GM21526 (cell line): ENCODE measurements around the gene KLHL8.

Experiments used
- ATAC-seq: cut with Tn5 transposase; IDR thresholded peaks from one replicate; pipeline ENCODE4 v1.9.1; 2021; ENCODE audit warnings: moderate library complexity; ENCODE audit not compliant: unreplicated experiment, low FRiP score

The KLHL8 gene

GRCh38 chr4:87128006-87128705 lies 92.3 kb downstream of the KLHL8 start:
- ATAC-seq = no peak

GRCh38 chr4:87126056-87126455 lies 94.4 kb downstream of the KLHL8 start:
- ATAC-seq = no peak

DNA sequence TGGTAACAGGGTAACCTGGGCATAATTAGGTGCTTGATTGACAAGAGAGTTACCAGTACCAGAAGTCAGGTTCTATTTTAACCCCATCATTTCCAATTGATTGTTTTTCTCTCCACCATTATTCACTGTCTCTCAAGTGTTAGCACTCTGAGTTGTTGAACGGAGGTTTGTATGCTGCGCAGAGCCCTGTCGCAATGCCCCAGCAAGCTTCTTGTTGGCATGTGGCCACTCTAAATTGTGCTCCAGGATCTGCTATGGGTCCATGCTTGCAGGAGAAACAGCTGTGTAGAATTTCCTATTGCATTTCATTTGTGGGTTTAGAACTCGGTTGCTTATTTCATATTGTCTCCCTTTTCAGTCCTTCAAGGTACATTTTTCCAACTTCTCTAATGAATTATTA lies 98.2 kb downstream of the KLHL8 start:
- ATAC-seq = no peak

DNA sequence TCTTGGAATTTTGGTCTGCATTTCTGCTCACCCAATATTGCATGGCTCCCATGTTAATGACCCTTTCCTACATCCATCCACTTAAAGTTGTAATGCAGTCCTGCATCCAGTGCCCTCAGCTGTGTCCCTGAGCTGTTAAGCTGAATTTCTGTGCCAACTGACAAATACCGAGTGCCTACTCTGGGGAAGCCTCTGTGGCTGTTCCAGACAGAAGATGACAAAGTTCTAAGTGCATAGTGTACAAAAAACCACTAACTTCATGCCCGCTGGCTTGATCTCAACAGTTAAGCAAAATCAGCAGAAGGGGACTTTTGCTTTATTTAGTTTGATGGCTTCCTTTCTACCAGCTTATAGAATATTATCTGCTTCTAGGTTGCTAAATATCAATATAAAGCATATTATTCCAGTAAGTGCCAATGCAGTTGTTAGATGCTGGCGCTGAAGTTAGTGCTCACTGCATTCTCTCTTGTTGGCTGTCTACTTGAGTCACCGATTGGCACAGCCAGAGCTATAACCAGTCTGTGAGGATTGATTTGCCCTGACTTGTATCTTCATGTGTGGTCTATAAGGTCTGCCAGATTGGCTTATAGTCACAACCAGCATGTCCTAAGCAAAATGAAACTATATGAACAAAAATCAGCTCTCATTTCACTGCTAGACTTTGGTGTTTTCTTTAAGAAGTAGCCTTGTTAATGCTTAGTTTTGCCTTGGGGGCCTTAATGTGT lies 98.9 kb downstream of the KLHL8 start:
- ATAC-seq = no peak

DNA sequence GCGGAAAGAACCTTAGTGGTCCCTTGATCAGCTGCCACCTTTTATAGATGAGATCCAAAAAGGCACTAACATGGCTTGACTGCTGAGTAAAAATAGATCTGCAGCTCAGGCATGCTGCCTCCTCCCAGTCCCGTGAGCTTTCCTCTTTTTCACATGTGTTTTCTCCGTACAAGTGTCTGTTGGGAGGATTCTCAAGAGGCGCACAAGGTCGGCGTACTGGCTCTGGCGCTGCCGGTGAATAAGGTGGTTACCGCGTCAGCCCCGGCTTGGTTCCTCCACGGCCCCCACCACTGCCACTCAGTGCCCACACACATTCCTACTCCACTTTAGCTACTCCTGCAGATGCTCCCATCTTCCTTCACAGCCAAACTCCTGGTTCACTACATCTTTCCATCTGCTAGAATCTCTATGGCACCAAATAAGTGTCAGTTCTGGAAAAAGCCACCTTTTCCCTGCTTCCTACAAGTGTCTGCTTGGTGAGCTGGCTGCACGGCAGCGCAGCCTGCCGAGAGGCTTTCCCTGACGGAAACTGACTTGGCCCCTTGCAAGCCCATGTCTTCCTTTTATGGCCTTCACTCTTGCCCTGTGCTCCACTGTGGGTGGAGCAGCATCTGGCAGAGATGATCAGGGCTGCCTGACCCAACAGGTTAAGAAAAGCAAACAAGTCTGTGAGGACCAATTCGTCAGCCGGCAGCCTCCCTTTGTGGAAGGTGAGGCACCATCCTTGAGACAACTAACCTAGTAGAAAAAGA lies 99.8 kb downstream of the KLHL8 start:
- no peak for ATAC-seq

- no peak for ATAC-seq
These were observed 100.4 kb downstream of the KLHL8 start for GRCh38 chr4:87120010-87120409.

DNA sequence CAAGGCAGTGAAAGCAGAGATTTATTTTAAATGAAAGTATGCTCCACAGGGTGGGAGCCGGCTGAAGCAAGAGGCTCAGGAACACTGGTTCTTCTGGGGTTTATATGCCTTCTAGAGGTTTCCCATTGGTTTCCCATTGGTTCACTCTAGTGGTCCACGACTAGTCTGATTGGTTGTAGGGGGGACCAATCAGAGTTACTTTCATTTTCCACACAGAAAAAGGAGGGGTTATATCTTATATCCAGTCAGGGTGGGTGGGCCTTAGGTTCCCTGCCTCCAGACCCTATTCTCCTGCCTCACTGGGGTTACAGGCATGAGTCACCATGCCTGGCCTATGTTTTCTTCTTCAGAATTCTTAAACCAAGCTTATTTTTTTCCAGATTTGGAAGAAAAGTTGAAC lies 101.6 kb downstream of the KLHL8 start:
- ATAC-seq = no peak

- no peak for ATAC-seq
These were observed 102.0 kb downstream of the KLHL8 start for GRCh38 chr4:87118421-87118820.

DNA sequence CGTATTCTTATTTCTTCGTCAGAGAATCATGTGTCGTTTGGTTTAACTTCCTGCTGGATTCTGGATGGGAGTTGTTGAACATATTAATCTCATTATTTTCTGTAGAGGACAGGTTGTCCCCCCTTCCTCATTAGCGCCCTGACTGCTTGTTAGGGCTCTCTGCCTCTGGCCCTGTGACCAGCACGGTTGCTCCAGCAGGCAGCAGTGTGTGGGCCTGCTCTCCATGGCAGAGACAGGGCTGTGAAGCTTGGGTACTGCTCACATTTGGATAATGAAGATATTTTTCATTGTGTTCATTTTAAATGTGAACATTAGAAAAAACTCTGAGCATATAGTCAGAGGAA lies 102.7 kb downstream of the KLHL8 start:
- ATAC-seq = no peak

DNA sequence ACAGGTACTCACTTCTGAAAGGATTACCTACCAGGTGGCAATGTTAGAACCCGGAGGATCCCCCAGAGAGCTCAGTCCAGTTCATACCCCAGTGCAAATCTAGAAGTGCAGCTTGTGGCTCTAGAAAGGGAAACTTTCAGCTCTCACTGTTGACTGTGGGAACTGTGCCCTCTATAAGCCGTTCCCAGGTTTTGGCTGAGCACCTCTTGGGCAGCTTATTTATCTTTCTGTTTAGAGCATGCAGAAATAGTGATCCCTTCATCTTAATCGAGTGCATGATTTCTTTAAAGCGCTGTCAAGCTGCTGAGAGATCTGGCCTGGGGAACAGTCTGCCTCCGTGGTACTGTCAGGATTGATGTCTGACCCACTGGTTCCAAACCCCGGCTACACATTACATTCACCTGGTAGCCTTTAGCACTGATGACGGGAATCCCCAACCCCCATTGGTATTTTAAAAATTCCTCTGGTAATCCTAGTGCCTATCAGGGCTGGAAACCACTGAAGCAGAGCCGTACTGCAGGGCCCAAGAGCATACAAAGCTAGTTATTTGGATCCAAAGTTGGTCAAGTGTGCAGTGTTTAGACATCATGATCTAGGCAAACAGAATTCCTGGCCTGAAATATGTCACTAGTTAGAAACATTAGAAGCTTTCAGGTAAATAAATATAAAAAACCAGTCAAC lies 103.2 kb downstream of the KLHL8 start:
- no peak for ATAC-seq

- no peak for ATAC-seq
These were observed 104.2 kb downstream of the KLHL8 start for GRCh38 chr4:87116231-87116630.

DNA sequence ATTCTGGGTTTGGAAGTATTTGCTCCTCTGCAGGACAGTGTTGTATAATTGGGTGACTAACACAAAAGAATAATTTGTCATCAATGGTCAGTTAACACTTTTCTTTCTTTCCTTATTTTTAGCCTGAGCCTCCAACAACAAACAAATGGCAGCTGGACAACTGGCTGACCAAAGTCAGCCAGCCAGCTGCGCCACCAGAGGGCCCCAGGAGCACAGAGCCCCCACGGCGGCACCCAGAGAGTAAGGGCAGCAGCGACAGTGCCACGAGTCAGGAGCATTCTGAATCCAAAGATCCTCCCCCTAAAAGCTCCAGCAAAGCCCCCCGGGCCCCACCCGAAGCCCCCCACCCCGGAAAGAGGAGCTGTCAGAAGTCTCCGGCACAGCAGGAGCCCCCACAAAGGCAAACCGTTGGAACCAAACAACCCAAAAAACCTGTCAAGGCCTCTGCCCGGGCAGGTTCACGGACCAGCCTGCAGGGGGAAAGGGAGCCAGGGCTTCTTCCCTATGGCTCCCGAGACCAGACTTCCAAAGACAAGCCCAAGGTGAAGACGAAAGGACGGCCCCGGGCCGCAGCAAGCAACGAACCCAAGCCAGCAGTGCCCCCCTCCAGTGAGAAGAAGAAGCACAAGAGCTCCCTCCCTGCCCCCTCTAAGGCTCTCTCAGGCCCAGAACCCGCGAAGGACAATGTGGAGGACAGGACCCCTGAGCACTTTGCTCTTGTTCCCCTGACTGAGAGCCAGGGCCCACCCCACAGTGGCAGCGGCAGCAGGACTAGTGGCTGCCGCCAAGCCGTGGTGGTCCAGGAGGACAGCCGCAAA lies 106.0 kb downstream of the KLHL8 start:
- ATAC-seq = no peak

DNA sequence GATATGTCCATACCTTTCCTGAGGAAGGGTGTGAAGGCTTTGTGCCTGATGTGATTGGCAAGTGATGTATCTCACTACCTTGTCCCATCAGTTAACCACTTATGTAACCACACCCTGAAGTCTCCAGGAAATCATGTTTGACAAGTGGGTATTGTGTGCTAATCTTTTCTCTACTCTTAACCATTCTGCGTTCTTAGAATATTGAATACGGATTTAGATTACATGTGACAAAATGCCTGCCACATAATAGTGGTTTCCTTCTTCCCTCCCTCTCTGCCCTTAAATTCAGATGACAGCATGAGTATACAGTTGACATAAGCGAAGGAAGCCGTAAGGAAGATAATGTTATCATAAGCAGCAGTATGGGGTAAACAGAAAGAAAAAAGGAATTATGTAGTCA lies 108.4 kb downstream of the KLHL8 start:
- ATAC-seq = no peak
